Measurements from ENCODE around the gene RAET1E.
"Not testable (repeated sequence)": the region's sequence is repeated elsewhere in the genome, so short reads cannot be mapped to it uniquely, and the experiment has no call there.

- not testable (repeated sequence) for TF ChIP-seq CTCF (IDR thresholded peaks at IDR 0.05; ENCODE audit: insufficient read depth, low read length, poor library complexity, severe bottlenecking); EZH2phosphoT487 (conservative IDR thresholded peaks at IDR 0.05; ENCODE audit: low read length)
These were observed 29.1 kb upstream of the RAET1E start for GRCh38 chr6:149927025-149927424.

Measured in SU-DHL-6 (cell line).